Fibroblast of lung (primary cell): Measurements from ENCODE around the gene SH3D19.

ENCODE experiments used
- CTCF ChIP-seq, 2 donors: IDR thresholded peaks in 1 of 2; conservative IDR thresholded peaks in 1 of 2; 1 replicate in 1 of 2; 2 replicates in 1 of 2; pipeline ENCODE4 v1.5.1; 2011 to 2012; ENCODE audit warnings: low read length in 2 of 2, control low read depth in 1 of 2, inconsistent platforms in 1 of 2, low read depth in 1 of 2, mild to moderate bottlenecking in 1 of 2
- EZH2 ChIP-seq: IDR thresholded peaks from 2 replicates; pipeline ENCODE4 v1.5.1; 2012; ENCODE audit warnings: low read length, control low read depth, mild to moderate bottlenecking; ENCODE audit errors: missing control alignments

- TF ChIP-seq CTCF (conservative IDR thresholded peaks at IDR 0.05 in 1 of 2, IDR thresholded peaks at IDR 0.05 in 1 of 2; ENCODE audit: low read depth in 1 of 2, low read length in 2 of 2) (no peak), EZH2 (no peak)
Observed at GRCh38 chr4:151147000-151147399, 178.4 kb downstream of the SH3D19 start.
